GM12878 (cell line): ENCODE data around the gene UHRF1. TPM values are rescaled to one million over a fixed set of nuclear protein-coding genes. Genes with fewer than 3 reads are reported as not detected.

Experiments used
- ATAC-seq: fragments of 200-7000 bp; cut with Tn5 transposase; 3 replicates; pipeline ENCODE4 v1.9.1; 2020; ENCODE audit warnings: mild to moderate bottlenecking, moderate library complexity
- BruUV-seq: library from RNA; stranded (reverse); fragments of 400-500 nt; replicated peaks from 2 replicates; lab custom pipeline; 2021; lab: Mats Ljungman, UMichigan
- CTCF ChIA-PET: fragments of 300-600 bp; sonication (Branson Sonifier 250); formaldehyde crosslinking; extraction: SDS; loops from one replicate; lab custom pipeline; 2021; ENCODE audit warnings: inconsistent platforms; lab: Yijun Ruan, JAX
- POLR2A ChIA-PET: fragments of 350-600 bp; formaldehyde crosslinking; extraction: SDS; loops from one replicate; lab custom pipeline; 2021; ENCODE audit warnings: inconsistent platforms; lab: Charles Lee
- RAD21 ChIA-PET: fragments of 300-600 bp; sonication (Branson Sonifier 250); formaldehyde crosslinking; loops from one replicate; lab custom pipeline; 2023; ENCODE audit warnings: antibody characterized with exemption; ENCODE audit not compliant: unreplicated experiment; lab: Charles Lee
- SMC1A ChIA-PET: fragments of 300-600 bp; sonication (Branson Sonifier 250); formaldehyde crosslinking; loops from one replicate; lab custom pipeline; 2023; ENCODE audit not compliant: unreplicated experiment, uncharacterized antibody; lab: Charles Lee
- DNase-seq: peaks from one replicate; pipeline ENCODE4 v3.0.0-alpha.2; 2011; ENCODE audit warnings: low read depth, low spot score
- FAIRE-seq: peaks from 3 replicates; lab custom pipeline; 2011; peaks lifted over from hg19 to GRCh38; lab: Jason Lieb, UNC
- H2AFZ ChIP-seq: 2 replicates; pipeline ENCODE4 v1.6.0; 2011; ENCODE audit warnings: low read depth, low read length, control low read depth; ENCODE audit not compliant: control insufficient read depth
- H3K27ac ChIP-seq: 2 replicates; pipeline ENCODE4 v1.5.1; 2011; ENCODE audit warnings: control low read depth; ENCODE audit not compliant: control insufficient read depth, insufficient read depth
- H3K27me3 ChIP-seq, 2 experiments: replicated peaks in 1 of 2; 2 replicates each; pipeline versions ENCODE4 v1.6.0 to v1.6.1; 2011; ENCODE audit warnings: low read length in 1 of 2; ENCODE audit not compliant: control insufficient read depth in 2 of 2, insufficient read depth in 2 of 2
- H3K36me3 ChIP-seq, 2 experiments: 2 replicates each; pipeline ENCODE4 v1.5.1; 2011; ENCODE audit warnings: low read length in 1 of 2; ENCODE audit not compliant: control insufficient read depth in 2 of 2, insufficient read depth in 2 of 2
- H3K4me1 ChIP-seq: 2 replicates; pipeline ENCODE4 v1.6.1; 2011; ENCODE audit warnings: mild to moderate bottlenecking, low read length, moderate library complexity, mixed read lengths; ENCODE audit not compliant: control insufficient read depth, insufficient read depth
- H3K4me2 ChIP-seq: 2 replicates; pipeline ENCODE4 v1.6.0; 2011; ENCODE audit warnings: control low read depth; ENCODE audit not compliant: control insufficient read depth, insufficient read depth
- H3K4me3 ChIP-seq: fragments of 200-600 bp; sonication (generic); 2 replicates; pipeline ENCODE4 v1.5.1; 2016
- H3K79me2 ChIP-seq: 2 replicates; pipeline ENCODE4 v1.6.0; 2011; ENCODE audit warnings: low read length; ENCODE audit not compliant: control insufficient read depth, insufficient read depth
- H3K9ac ChIP-seq: 2 replicates; pipeline ENCODE4 v1.8.0; 2011; ENCODE audit warnings: low read length, control low read depth, mixed read lengths; ENCODE audit not compliant: control insufficient read depth, insufficient read depth
- H3K9me3 ChIP-seq: replicated peaks from 3 replicates; pipeline ENCODE4 v1.5.1; 2011; ENCODE audit warnings: mild to moderate bottlenecking, low read length; ENCODE audit not compliant: control insufficient read depth, insufficient read depth
- H4K20me1 ChIP-seq: 2 replicates; pipeline ENCODE4 v1.6.0; 2011; ENCODE audit not compliant: control insufficient read depth, insufficient read depth
- BACH1 ChIP-seq: fragments of 450-650 bp; IDR thresholded peaks from 2 replicates; pipeline ENCODE4 v1.6.1; 2017; ENCODE audit warnings: mild to moderate bottlenecking, borderline replicate concordance
- BCL3 ChIP-seq: IDR thresholded peaks from 2 replicates; pipeline ENCODE4 v1.6.1; 2011; ENCODE audit warnings: borderline replicate concordance, low read depth, mild to moderate bottlenecking, moderate library complexity, low read length; ENCODE audit not compliant: insufficient read depth, poor library complexity, severe bottlenecking
- FOXM1 ChIP-seq: IDR thresholded peaks from 2 replicates; pipeline ENCODE4 v1.6.1; 2012; ENCODE audit warnings: low read depth, mild to moderate bottlenecking, inconsistent platforms, low read length, moderate library complexity
- KDM1A ChIP-seq: fragments of 200-600 bp; sonication (generic); IDR thresholded peaks from 2 replicates; pipeline ENCODE4 v1.6.1; 2016; ENCODE audit warnings: borderline replicate concordance
- KLF5 ChIP-seq: fragments of 450-650 bp; IDR thresholded peaks from 2 replicates; pipeline ENCODE4 v1.6.1; 2014; ENCODE audit warnings: mild to moderate bottlenecking; ENCODE audit not compliant: partially characterized antibody
- MLLT1 ChIP-seq: fragments of 450-650 bp; IDR thresholded peaks from 2 replicates; pipeline ENCODE4 v1.6.1; 2016; ENCODE audit warnings: mild to moderate bottlenecking
- MYC ChIP-seq: IDR thresholded peaks from 2 replicates; pipeline ENCODE4 v1.6.1; 2011; ENCODE audit warnings: mild to moderate bottlenecking, low read length, moderate library complexity, inconsistent platforms; ENCODE audit not compliant: insufficient read depth, insufficient replicate concordance, insufficient read length, severe bottlenecking
- NBN ChIP-seq: fragments of 450-650 bp; IDR thresholded peaks from 2 replicates; pipeline ENCODE4 v1.6.1; 2016
- NFYB ChIP-seq: IDR thresholded peaks from 2 replicates; pipeline ENCODE4 v1.6.1; 2011; ENCODE audit warnings: low read depth, mild to moderate bottlenecking, low read length, improper control_type of control experiment, moderate library complexity; ENCODE audit not compliant: insufficient read depth
- NKRF ChIP-seq: fragments of 450-650 bp; conservative IDR thresholded peaks from 2 replicates; pipeline ENCODE4 v1.6.1; 2017; ENCODE audit warnings: mild to moderate bottlenecking, moderate library complexity
- POU2F2 ChIP-seq: IDR thresholded peaks from 3 replicates; pipeline ENCODE4 v1.6.1; 2011; ENCODE audit warnings: low read depth, mild to moderate bottlenecking, low read length, borderline replicate concordance
- RFX5 ChIP-seq: IDR thresholded peaks from 2 replicates; pipeline ENCODE4 v1.6.1; 2011; ENCODE audit warnings: low read depth, low read length, improper control_type of control experiment
- SMARCA5 ChIP-seq: fragments of 450-650 bp; IDR thresholded peaks from 2 replicates; pipeline ENCODE4 v1.6.1; 2017; ENCODE audit warnings: mild to moderate bottlenecking
- SMC3 ChIP-seq: IDR thresholded peaks from 2 replicates; pipeline ENCODE4 v1.6.1; 2011; ENCODE audit warnings: low read length, improper control_type of control experiment, borderline replicate concordance
- SP1 ChIP-seq: IDR thresholded peaks from one replicate; pipeline ENCODE4 v1.6.1; 2011; ENCODE audit warnings: low read depth, low read length
- TCF7 ChIP-seq: IDR thresholded peaks from 2 replicates; pipeline ENCODE4 v1.6.1; 2014; ENCODE audit warnings: antibody characterized with exemption, borderline replicate concordance
- USF2 ChIP-seq: IDR thresholded peaks from 2 replicates; pipeline ENCODE4 v1.6.1; 2011; ENCODE audit warnings: low read depth, low read length, improper control_type of control experiment, borderline replicate concordance
- ZNF384 ChIP-seq: IDR thresholded peaks from 2 replicates; pipeline ENCODE4 v1.6.1; 2012; ENCODE audit warnings: low read depth, mild to moderate bottlenecking, low read length, improper control_type of control experiment, borderline replicate concordance
- WGBS: methylation state at CpG from one replicate; pipeline ENCODE4 v1.1.6; 2016; ENCODE audit warnings: low lambda C conversion rate; ENCODE audit not compliant: insufficient replicate concordance, insufficient coverage; ENCODE audit errors: missing lambda C conversion rate; 5-methylcytosine and 5-hydroxymethylcytosine counted together
- in situ Hi-C: fragments of 300-500 bp; cut with MboI; formaldehyde crosslinking; loops from 9 replicates; pipeline ENCODE4 v1.14.3; 2018; ENCODE audit warnings: mixed read lengths
- intact Hi-C: fragments of 100-400 bp; cut with micrococcal nuclease; formaldehyde crosslinking; loops from one replicate; pipeline ENCODE4 v1.14.2; 2022; ENCODE audit not compliant: unreplicated experiment
- polyA plus RNA-seq, 11 experiments: library from polyadenylated mRNA; depleted of rRNA in 4 of 11; unstranded in 6 of 11; stranded (reverse) in 5 of 11; fragments of >200 nt; fragmentation: Nextera tagmentation in 4 of 11; fragmentation: Illumina TruSeq in 1 of 11; extraction: Ambion mirVana in 4 of 11; extraction: Trizol in 1 of 11; gene quantifications; 1 replicate in 1 of 11; 2 replicates in 10 of 11; pipeline versions ENCODE4 v1.2.1 to v1.2.3, GENCODE V29; 2011 to 2016; ENCODE audit warnings: inconsistent platforms in 2 of 11, missing spikeins in 2 of 11, low read depth in 1 of 11
- total RNA-seq, 4 experiments: library from RNA; depleted of rRNA in 3 of 4; stranded (reverse); fragments of >200 nt in 3 of 4; fragmentation: Illumina TruSeq in 1 of 4; extraction: Trizol in 1 of 4; gene quantifications; 2 replicates each; pipeline versions ENCODE4 v1.2.1 to v1.2.3, GENCODE V29; 2013 to 2021

UHRF1 gene
- total and polyA plus RNA-seq, 10 of the 15 experiments (the other 5 are each of a cell fraction or from before 2014, with no cell fraction given), result 13.0 to 109 (median 37.7) TPM

DNA sequence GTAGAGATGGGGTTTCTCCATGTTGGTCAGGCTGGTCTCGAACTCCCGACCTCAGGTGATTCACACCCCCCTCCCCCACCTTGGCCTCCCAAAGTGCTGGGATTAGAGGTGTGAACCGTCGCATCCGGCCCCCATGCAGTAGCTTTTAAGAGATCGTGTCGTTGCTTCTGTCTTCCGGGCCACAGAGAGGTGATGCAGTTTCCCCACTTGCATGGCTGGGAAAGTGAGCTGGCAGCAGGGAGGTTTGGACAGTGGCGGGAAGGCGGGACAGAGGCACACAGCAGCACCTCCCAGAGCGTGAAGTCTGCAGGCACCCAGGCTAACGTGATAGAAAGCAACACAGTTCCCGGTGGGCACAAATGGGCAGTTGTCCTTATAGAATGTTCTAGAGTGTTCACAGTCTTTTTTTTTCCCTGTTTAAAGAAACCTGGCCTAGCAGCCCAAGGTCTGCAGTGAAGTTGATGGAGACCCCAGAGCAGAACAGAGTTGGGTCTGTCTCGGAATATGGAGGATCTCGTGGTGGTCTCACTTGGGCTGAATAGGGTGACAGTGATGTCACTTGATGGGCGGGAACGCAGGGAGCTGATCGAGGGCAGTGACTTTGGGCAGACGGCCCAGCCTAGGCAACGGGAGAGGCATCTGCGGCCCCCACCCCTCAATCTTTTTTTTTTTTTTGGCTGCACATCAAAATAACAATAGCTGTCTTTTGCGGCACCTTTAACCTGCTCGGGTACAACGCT lies 4.9 kb downstream of the UHRF1 start:
- H3K27me3 ChIP-seq, result no peaks in the 10 kb centered on the region
- H3K79me2 ChIP-seq, result peaks cover 72% of the 10 kb centered on the region
- CTCF ChIA-PET, result interaction anchor here (0.7 to 4.8 kb wide), 6 partner anchors 8 to 117 kb away, joined by 3 to 310 read pairs (median 24); partner anchors contain the start of genes KDM4B and PLIN3
- SMC1A ChIA-PET, result interaction anchor here (2.2 to 4.0 kb wide), 2 partner anchors 42 to 105 kb away, joined by 5 to 94 read pairs; no protein-coding TSS in a partner anchor
- no peak overlapping the region for H2AFZ ChIP-seq
- no peak overlapping the region for H3K27ac ChIP-seq
- FAIRE-seq (no peak), ATAC-seq (no peak), DNase-seq (no peak)
- peaks cover 3 to 13% of the 10 kb centered on the region in 2 experiments for H3K36me3 ChIP-seq
- no peak overlapping the region for H3K4me3 ChIP-seq
- no TSS peak for BruUV-seq
- no peaks in the 10 kb centered on the region for H3K9me3 ChIP-seq
- POLR2A ChIA-PET, result interaction anchor here (1.0 to 1.6 kb wide), 2 partner anchors 43 to 54 kb away, joined by 3 to 5 read pairs; partner anchors contain the start of gene KDM4B
- H4K20me1 ChIP-seq, result no peaks in the 10 kb centered on the region
- WGBS, result 86% methylated on average over 16 of the region's 24 CpGs
- RAD21 ChIA-PET, result interaction anchor here (0.8 to 5.4 kb wide), 3 partner anchors 44 to 103 kb away, joined by 3 to 176 read pairs (median 79); partner anchors contain the start of gene PLIN3
- in situ Hi-C loops, result loop anchor here (5.0 kb wide), 2 partner anchors 42 to 107 kb away; no protein-coding TSS in a partner anchor
- peak overlapping the region; percentile 96 for H3K4me2 ChIP-seq
- no peak overlapping the region for H3K9ac ChIP-seq
- peaks cover 44% of the 10 kb centered on the region for H3K4me1 ChIP-seq
- intact Hi-C loops, result loop anchor here (2.0 to 5.0 kb wide), 2 partner anchors 117 to 192 kb away; partner anchors contain the start of gene DPP9
- TF ChIP-seq ZNF384 (no peak), USF2 (no peak), POU2F2 (no peak), FOXM1 (no peak), NFYB (no peak), MLLT1 (no peak), RFX5 (no peak), BACH1 (no peak), MYC (no peak), BCL3 (no peak), NKRF (no peak), SMARCA5 (no peak), KDM1A (no peak), SP1 (no peak), TCF7 (no peak), NBN (no peak), SMC3 (no peak), KLF5 (no peak)
